Gastroesophageal sphincter (tissue), 3 donors: ENCODE measurements around the gene AGPAT3.

ENCODE experiments used
- CTCF ChIP-seq, 4 experiments: fragments of 200-600 bp in 2 of 4; fragments of 450-650 bp in 2 of 4; sonication (generic) in 1 of 4; IDR thresholded peaks; one replicate each; pipeline ENCODE4 v1.5.1; 2017 to 2019; ENCODE audit warnings: antibody characterized with exemption in 4 of 4, mild to moderate bottlenecking in 2 of 4, moderate library complexity in 2 of 4
- POLR2AphosphoS5 ChIP-seq: sonication (generic); formaldehyde crosslinking; IDR thresholded peaks from one replicate; pipeline ENCODE4 v1.6.1; 2017; ENCODE audit warnings: antibody characterized with exemption

GRCh38 chr21:43994646-43995045 lies 129.6 kb downstream of the AGPAT3 start:
- TF ChIP-seq POLR2AphosphoS5 (no peak), CTCF (IDR thresholded peaks at IDR 0.05) (no peak)
